ENCODE data around the gene STEAP1B. TPM values are rescaled to one million over a fixed set of nuclear protein-coding genes. Genes with fewer than 3 reads are reported as not detected.

Gene STEAP1B
- total and polyA plus RNA-seq, 4 donors, result 0.06 to 0.28 (median 0.08) TPM; not detected in 1

DNA sequence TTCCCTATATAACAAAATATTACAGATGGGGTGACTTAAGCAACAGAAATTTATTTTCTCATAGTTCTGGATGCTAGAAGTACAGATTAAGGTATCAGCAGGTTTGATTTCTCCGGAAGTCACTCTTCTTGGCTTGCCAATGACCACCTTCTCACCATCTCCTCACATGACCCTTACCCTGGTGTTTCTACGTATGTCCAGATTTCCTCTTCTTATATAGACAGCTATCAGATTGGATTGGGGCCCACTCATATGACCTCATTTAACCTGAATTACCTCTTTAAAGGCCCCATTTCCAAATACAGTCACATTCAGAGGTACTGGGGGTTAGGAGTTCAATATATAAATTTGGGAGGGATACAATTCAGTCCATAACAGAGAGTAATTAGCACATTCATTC, 126.1 kb downstream of the STEAP1B start:
- H3K27ac ChIP-seq (ENCODE audit: low read depth in 1 of 2, low read length in 2 of 2), result no peak overlapping the region
- H3K27me3 ChIP-seq (ENCODE audit: control insufficient read depth in 4 of 4, insufficient read depth in 4 of 4, low read length in 3 of 4), result no peaks in the 10 kb centered on the region
- no peaks in the 10 kb centered on the region for H3K36me3 ChIP-seq (ENCODE audit: control insufficient read depth in 4 of 4, insufficient read depth in 3 of 4, low read depth in 1 of 4, low read length in 3 of 4)
- TF ChIP-seq HNF4G (IDR thresholded peaks at IDR 0.05) (no peak), YY1 (IDR thresholded peaks at IDR 0.05) (no peak), SP1 (IDR thresholded peaks at IDR 0.05) (no peak), NR2F2 (IDR thresholded peaks at IDR 0.05) (no peak), GABPA (IDR thresholded peaks at IDR 0.05 in 1 of 2, conservative IDR thresholded peaks at IDR 0.05 in 1 of 2) (no peak), EGR1 (IDR thresholded peaks at IDR 0.05; ENCODE audit: low read depth in 2 of 2) (no peak), RAD21 (IDR thresholded peaks at IDR 0.05) (no peak), RXRA (IDR thresholded peaks at IDR 0.05) (no peak), FOXA2 (IDR thresholded peaks at IDR 0.05) (no peak)
- TF ChIP-seq, protein P1, sequence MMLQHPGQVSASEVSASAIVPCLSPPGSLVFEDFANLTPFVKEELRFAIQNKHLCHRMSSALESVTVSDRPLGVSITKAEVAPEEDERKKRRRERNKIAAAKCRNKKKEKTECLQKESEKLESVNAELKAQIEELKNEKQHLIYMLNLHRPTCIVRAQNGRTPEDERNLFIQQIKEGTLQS (IDR thresholded peaks at IDR 0.05), result no peak
- TF ChIP-seq, protein P2, sequence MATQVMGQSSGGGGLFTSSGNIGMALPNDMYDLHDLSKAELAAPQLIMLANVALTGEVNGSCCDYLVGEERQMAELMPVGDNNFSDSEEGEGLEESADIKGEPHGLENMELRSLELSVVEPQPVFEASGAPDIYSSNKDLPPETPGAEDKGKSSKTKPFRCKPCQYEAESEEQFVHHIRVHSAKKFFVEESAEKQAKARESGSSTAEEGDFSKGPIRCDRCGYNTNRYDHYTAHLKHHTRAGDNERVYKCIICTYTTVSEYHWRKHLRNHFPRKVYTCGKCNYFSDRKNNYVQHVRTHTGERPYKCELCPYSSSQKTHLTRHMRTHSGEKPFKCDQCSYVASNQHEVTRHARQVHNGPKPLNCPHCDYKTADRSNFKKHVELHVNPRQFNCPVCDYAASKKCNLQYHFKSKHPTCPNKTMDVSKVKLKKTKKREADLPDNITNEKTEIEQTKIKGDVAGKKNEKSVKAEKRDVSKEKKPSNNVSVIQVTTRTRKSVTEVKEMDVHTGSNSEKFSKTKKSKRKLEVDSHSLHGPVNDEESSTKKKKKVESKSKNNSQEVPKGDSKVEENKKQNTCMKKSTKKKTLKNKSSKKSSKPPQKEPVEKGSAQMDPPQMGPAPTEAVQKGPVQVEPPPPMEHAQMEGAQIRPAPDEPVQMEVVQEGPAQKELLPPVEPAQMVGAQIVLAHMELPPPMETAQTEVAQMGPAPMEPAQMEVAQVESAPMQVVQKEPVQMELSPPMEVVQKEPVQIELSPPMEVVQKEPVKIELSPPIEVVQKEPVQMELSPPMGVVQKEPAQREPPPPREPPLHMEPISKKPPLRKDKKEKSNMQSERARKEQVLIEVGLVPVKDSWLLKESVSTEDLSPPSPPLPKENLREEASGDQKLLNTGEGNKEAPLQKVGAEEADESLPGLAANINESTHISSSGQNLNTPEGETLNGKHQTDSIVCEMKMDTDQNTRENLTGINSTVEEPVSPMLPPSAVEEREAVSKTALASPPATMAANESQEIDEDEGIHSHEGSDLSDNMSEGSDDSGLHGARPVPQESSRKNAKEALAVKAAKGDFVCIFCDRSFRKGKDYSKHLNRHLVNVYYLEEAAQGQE (IDR thresholded peaks at IDR 0.05), result no peak
- TF ChIP-seq, protein P3, sequence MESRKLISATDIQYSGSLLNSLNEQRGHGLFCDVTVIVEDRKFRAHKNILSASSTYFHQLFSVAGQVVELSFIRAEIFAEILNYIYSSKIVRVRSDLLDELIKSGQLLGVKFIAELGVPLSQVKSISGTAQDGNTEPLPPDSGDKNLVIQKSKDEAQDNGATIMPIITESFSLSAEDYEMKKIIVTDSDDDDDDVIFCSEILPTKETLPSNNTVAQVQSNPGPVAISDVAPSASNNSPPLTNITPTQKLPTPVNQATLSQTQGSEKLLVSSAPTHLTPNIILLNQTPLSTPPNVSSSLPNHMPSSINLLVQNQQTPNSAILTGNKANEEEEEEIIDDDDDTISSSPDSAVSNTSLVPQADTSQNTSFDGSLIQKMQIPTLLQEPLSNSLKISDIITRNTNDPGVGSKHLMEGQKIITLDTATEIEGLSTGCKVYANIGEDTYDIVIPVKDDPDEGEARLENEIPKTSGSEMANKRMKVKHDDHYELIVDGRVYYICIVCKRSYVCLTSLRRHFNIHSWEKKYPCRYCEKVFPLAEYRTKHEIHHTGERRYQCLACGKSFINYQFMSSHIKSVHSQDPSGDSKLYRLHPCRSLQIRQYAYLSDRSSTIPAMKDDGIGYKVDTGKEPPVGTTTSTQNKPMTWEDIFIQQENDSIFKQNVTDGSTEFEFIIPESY (IDR thresholded peaks at IDR 0.05), result no peak
- H3K9ac ChIP-seq (ENCODE audit: low read depth in 1 of 2, low read length in 2 of 2), result no peak overlapping the region
- no peak overlapping the region for H3K4me3 ChIP-seq (ENCODE audit: low read depth in 1 of 3, low read length in 3 of 3)
- H3K9me3 ChIP-seq (ENCODE audit: control insufficient read depth in 4 of 4, low read length in 3 of 4), result no peaks in the 10 kb centered on the region
- 77% methylated on average over 2 of the region's 2 CpGs for WGBS
- peaks cover 0 to 11% (median 4%) of the 10 kb centered on the region in 4 donors for H3K4me1 ChIP-seq (ENCODE audit: control insufficient read depth in 4 of 4, insufficient read depth in 4 of 4, low read length in 3 of 4)
- no peak for DNase-seq (ENCODE audit: low spot score)

DNA sequence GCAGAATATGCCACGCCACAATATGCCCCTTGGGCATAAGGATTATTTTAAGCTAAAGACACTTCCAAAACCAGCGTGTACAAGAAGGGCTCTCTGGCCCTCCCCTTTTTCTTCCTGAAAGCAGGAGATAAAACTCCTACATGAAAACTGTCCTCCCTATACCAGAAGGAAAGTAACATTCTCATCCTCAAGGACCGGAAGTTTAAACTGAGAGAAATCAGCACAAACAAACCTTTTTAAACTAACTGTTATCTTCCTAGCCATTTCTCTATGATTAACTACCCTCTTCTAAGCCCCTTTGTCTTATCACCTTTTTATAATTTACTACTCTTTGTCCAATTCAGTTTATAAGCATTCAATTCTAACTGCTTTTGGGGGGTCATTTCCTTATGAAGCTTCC, 126.6 kb downstream of the STEAP1B start:
- H3K27ac ChIP-seq (ENCODE audit: low read depth in 1 of 2, low read length in 2 of 2), result no peak overlapping the region
- no peak overlapping the region for H3K9ac ChIP-seq (ENCODE audit: low read depth in 1 of 2, low read length in 2 of 2)
- no peaks in the 10 kb centered on the region for H3K27me3 ChIP-seq (ENCODE audit: control insufficient read depth in 4 of 4, insufficient read depth in 4 of 4, low read length in 3 of 4)
- no peaks in the 10 kb centered on the region for H3K9me3 ChIP-seq (ENCODE audit: control insufficient read depth in 4 of 4, low read length in 3 of 4)
- TF ChIP-seq FOXA1 (IDR thresholded peaks at IDR 0.05) (no peak), RXRA (IDR thresholded peaks at IDR 0.05) (no peak), FOXA2 (IDR thresholded peaks at IDR 0.05) (no peak), YY1 (IDR thresholded peaks at IDR 0.05) (no peak), TAF1 (conservative IDR thresholded peaks at IDR 0.05) (no peak), JUND (IDR thresholded peaks at IDR 0.05) (no peak), HNF4G (IDR thresholded peaks at IDR 0.05) (no peak), SP1 (IDR thresholded peaks at IDR 0.05) (no peak), NR2F2 (IDR thresholded peaks at IDR 0.05) (no peak), EGR1 (IDR thresholded peaks at IDR 0.05; ENCODE audit: low read depth in 2 of 2) (no peak)
- TF ChIP-seq, protein P2 (IDR thresholded peaks at IDR 0.05), result no peak
- TF ChIP-seq, protein P4, sequence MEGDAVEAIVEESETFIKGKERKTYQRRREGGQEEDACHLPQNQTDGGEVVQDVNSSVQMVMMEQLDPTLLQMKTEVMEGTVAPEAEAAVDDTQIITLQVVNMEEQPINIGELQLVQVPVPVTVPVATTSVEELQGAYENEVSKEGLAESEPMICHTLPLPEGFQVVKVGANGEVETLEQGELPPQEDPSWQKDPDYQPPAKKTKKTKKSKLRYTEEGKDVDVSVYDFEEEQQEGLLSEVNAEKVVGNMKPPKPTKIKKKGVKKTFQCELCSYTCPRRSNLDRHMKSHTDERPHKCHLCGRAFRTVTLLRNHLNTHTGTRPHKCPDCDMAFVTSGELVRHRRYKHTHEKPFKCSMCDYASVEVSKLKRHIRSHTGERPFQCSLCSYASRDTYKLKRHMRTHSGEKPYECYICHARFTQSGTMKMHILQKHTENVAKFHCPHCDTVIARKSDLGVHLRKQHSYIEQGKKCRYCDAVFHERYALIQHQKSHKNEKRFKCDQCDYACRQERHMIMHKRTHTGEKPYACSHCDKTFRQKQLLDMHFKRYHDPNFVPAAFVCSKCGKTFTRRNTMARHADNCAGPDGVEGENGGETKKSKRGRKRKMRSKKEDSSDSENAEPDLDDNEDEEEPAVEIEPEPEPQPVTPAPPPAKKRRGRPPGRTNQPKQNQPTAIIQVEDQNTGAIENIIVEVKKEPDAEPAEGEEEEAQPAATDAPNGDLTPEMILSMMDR (IDR thresholded peaks at IDR 0.05; ENCODE audit: low read depth, low read length, missing input control), result no peak
- TF ChIP-seq, protein P5, sequence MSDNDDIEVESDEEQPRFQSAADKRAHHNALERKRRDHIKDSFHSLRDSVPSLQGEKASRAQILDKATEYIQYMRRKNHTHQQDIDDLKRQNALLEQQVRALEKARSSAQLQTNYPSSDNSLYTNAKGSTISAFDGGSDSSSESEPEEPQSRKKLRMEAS (IDR thresholded peaks at IDR 0.05), result no peak
- TF ChIP-seq, protein P3 (IDR thresholded peaks at IDR 0.05), result no peak
- no peak for DNase-seq (ENCODE audit: low spot score)
- H3K4me3 ChIP-seq (ENCODE audit: low read depth in 1 of 3, low read length in 3 of 3), result no peak overlapping the region
- H3K4me1 ChIP-seq (ENCODE audit: control insufficient read depth in 4 of 4, insufficient read depth in 4 of 4, low read length in 3 of 4), result peaks cover 0 to 8% (median 4%) of the 10 kb centered on the region in 4 donors
- no peaks in the 10 kb centered on the region for H3K36me3 ChIP-seq (ENCODE audit: control insufficient read depth in 4 of 4, insufficient read depth in 3 of 4, low read depth in 1 of 4, low read length in 3 of 4)
- 84% methylated on average over 3 of the region's 3 CpGs for WGBS

Data from liver (tissue), 9 donors.